Astrocyte of the spinal cord (primary cell): ENCODE measurements around the gene TCHHL1.

Experiments used
- DNase-seq: peaks from one replicate; pipeline ENCODE4 v3.0.0; 2011; ENCODE audit warnings: low read depth, low spot score
- H3K4me3 ChIP-seq: 2 replicates; pipeline ENCODE4 v1.5.1; 2011; ENCODE audit warnings: low read depth, mild to moderate bottlenecking, low read length, moderate library complexity
- in situ Hi-C: cut with HindIII; loops from 2 replicates; pipeline ENCODE4 v1.10.0; 2017; ENCODE audit warnings: low sequenced_read_pairs
- TF ChIP-seq, protein P1 (sequence below): IDR thresholded peaks from 2 replicates; pipeline ENCODE4 v1.5.1; 2012; ENCODE audit warnings: low read depth, mild to moderate bottlenecking, low read length, inconsistent platforms

The TCHHL1 gene

DNA sequence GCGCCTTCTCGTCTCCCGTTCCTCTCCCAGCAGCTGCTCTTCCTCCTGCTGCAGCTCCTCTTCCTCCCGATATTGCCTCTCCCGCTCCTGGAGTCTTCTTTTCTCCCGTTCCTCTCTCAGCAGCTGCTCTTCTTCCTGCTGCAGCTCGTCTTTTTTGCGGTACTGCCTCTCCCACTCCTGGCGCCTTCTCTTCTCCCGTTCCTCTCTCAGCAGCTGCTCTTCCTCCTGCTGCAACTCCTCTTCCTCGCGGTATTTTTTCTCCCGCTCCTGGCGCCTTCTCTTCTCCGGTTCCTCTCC lies 21.1 kb upstream of the TCHHL1 start:
- no peak for DNase-seq
- in situ Hi-C loops: no loop called here
- H3K4me3 ChIP-seq: peak overlapping the region; percentile 42
- TF ChIP-seq, protein P1, sequence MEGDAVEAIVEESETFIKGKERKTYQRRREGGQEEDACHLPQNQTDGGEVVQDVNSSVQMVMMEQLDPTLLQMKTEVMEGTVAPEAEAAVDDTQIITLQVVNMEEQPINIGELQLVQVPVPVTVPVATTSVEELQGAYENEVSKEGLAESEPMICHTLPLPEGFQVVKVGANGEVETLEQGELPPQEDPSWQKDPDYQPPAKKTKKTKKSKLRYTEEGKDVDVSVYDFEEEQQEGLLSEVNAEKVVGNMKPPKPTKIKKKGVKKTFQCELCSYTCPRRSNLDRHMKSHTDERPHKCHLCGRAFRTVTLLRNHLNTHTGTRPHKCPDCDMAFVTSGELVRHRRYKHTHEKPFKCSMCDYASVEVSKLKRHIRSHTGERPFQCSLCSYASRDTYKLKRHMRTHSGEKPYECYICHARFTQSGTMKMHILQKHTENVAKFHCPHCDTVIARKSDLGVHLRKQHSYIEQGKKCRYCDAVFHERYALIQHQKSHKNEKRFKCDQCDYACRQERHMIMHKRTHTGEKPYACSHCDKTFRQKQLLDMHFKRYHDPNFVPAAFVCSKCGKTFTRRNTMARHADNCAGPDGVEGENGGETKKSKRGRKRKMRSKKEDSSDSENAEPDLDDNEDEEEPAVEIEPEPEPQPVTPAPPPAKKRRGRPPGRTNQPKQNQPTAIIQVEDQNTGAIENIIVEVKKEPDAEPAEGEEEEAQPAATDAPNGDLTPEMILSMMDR: no peak

- TF ChIP-seq, protein P1: no peak
- in situ Hi-C loops: no loop called here
- peak overlapping the region; percentile 42 for H3K4me3 ChIP-seq
- DNase-seq: peak; percentile 1
Measured at GRCh38 chr1:152109231-152109997, 20.6 kb upstream of the TCHHL1 start.

DNA sequence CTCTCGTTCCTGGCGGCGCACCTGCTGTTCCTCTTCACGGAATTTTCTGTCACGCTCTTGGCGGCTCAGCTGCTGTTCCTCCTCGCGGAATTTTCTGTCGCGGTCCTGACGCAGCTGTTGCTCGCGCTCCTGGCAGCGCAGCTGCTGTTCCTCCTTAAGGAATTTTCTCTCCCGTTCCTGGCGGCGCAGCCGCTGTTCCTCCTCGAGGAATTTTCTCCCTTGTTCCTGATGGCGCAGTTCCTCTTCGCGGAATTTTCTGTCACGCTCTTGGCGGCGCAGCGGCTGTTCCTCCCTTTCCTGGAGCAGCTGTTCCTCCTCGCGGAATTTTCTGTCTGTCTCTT lies 20.0 kb upstream of the TCHHL1 start:
- no peak for DNase-seq

GRCh38 chr1:152107984-152108881 lies 19.4 kb upstream of the TCHHL1 start:
- DNase-seq: peak; percentile 20
- TF ChIP-seq, protein P1: no peak
- H3K4me3 ChIP-seq: peak overlapping the region; percentile 10
- in situ Hi-C loops: no loop called here

More for the DNA sequence above, 20.0 kb upstream of the TCHHL1 start:
- in situ Hi-C loops: no loop called here
- H3K4me3 ChIP-seq: no peak overlapping the region
- TF ChIP-seq, protein P1: no peak

- TF ChIP-seq, protein P1: no peak
- H3K4me3 ChIP-seq: no peak overlapping the region
Measured at GRCh38 chr1:152107031-152107983, 18.4 kb upstream of the TCHHL1 start.

DNA sequence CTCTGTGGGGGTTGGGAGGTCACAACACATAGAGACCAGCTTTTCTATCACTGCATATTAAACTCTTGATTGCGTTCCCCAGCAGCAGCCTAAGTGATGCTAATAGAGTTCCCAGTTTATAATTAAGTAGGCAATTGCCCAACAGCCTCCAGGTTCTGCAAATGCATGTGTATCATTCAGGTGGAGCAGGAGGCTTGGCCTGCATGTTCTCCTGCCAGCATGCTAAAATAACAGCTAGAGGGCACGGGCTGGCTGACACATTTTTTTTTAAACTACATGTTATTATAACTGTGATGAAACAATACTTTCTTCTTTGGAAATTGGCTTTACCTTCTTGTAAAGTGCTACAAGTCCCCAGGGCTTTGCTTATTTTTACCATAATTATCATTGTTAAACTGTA lies 16.0 kb upstream of the TCHHL1 start:
- in situ Hi-C loops: no loop called here

More at GRCh38 chr1:152107031-152107983, 18.4 kb upstream of the TCHHL1 start:
- in situ Hi-C loops: no loop called here
- DNase-seq: peak; percentile 2

More for the DNA sequence above, 16.0 kb upstream of the TCHHL1 start:
- DNase-seq: no peak
- no peak overlapping the region for H3K4me3 ChIP-seq
- TF ChIP-seq, protein P1: no peak
